Keratinocyte (primary cell): ENCODE results near the gene RFWD3. TPM values are rescaled to one million over a fixed set of nuclear protein-coding genes. Genes with fewer than 3 reads are reported as not detected.

Experiments
- DNase-seq: peaks from one replicate; pipeline ENCODE4 v3.0.0-alpha.2; 2011; ENCODE audit warnings: low read depth, missing footprints, low spot score
- FAIRE-seq: peaks from 2 replicates; lab custom pipeline; 2011; peaks lifted over from hg19 to GRCh38; lab: Jason Lieb, UNC
- H2AFZ ChIP-seq: 2 replicates; pipeline ENCODE4 v1.6.0; 2012; ENCODE audit warnings: low read length, control low read depth, inconsistent platforms; ENCODE audit not compliant: control insufficient read depth
- H3K27ac ChIP-seq: 2 replicates; pipeline ENCODE4 v1.5.1; 2011; ENCODE audit warnings: low read length; ENCODE audit not compliant: control insufficient read depth, insufficient read depth
- H3K27me3 ChIP-seq: 3 replicates; pipeline ENCODE4 v1.6.0; 2011; ENCODE audit warnings: low read length; ENCODE audit not compliant: control insufficient read depth, insufficient read depth; ENCODE audit errors: extremely low read depth
- H3K36me3 ChIP-seq, 2 experiments: 2 replicates in 1 of 2; 3 replicates in 1 of 2; pipeline ENCODE4 v1.5.1; 2011; ENCODE audit warnings: low read length in 2 of 2, mild to moderate bottlenecking in 1 of 2; ENCODE audit not compliant: control insufficient read depth in 2 of 2, insufficient read depth in 2 of 2; ENCODE audit errors: extremely low read depth in 1 of 2
- H3K4me1 ChIP-seq: 3 replicates; pipeline ENCODE4 v1.5.1; 2011; ENCODE audit warnings: low read length; ENCODE audit not compliant: control insufficient read depth, insufficient read depth; ENCODE audit errors: extremely low read depth
- H3K4me2 ChIP-seq: 3 replicates; pipeline ENCODE4 v1.6.0; 2011; ENCODE audit warnings: low read depth, low read length; ENCODE audit not compliant: control insufficient read depth, insufficient read depth; ENCODE audit errors: extremely low read depth
- H3K4me3 ChIP-seq, 3 experiments: fragments of 200-600 bp in 1 of 3; sonication (generic) in 1 of 3; 2 replicates in 2 of 3; 3 replicates in 1 of 3; pipeline ENCODE4 v1.5.1; 2011 to 2016; ENCODE audit warnings: low read length in 3 of 3, mild to moderate bottlenecking in 3 of 3, control low read depth in 2 of 3, inconsistent platforms in 1 of 3, low read depth in 1 of 3, mixed read lengths in 1 of 3, mixed run types in 1 of 3, moderate library complexity in 1 of 3; ENCODE audit not compliant: control insufficient read depth in 2 of 3, insufficient read depth in 2 of 3; ENCODE audit errors: extremely low read depth in 1 of 3
- H3K79me2 ChIP-seq: 2 replicates; pipeline ENCODE4 v1.6.0; 2012; ENCODE audit warnings: low read length; ENCODE audit not compliant: control insufficient read depth, insufficient read depth
- H3K9ac ChIP-seq: 3 replicates; pipeline ENCODE4 v1.6.0; 2011; ENCODE audit warnings: low read length; ENCODE audit not compliant: control insufficient read depth, insufficient read depth; ENCODE audit errors: extremely low read depth
- H3K9me1 ChIP-seq: 3 replicates; pipeline ENCODE4 v1.6.0; 2011; ENCODE audit warnings: low read length; ENCODE audit not compliant: control insufficient read depth, insufficient read depth; ENCODE audit errors: extremely low read depth
- H3K9me3 ChIP-seq: 2 replicates; pipeline ENCODE4 v1.5.1; 2012; ENCODE audit warnings: low read depth, low read length; ENCODE audit not compliant: control insufficient read depth
- H4K20me1 ChIP-seq: 3 replicates; pipeline ENCODE4 v1.6.0; 2011; ENCODE audit warnings: low read length; ENCODE audit not compliant: control insufficient read depth, insufficient read depth; ENCODE audit errors: extremely low read depth
- EZH2 ChIP-seq: IDR thresholded peaks from one replicate; pipeline ENCODE4 v1.6.1; 2012; ENCODE audit warnings: inconsistent platforms, mild to moderate bottlenecking, low read length, moderate library complexity
- dilution Hi-C: fragments of 300-500 bp; cut with MboI; formaldehyde crosslinking; loops from one replicate; pipeline ENCODE4 v1.7.0; 2020; ENCODE audit warnings: low sequenced_read_pairs; ENCODE audit not compliant: extremely low pct_ligation_motif_present
- polyA plus RNA-seq, 5 experiments: library from polyadenylated mRNA; depleted of rRNA in 3 of 5; stranded (reverse) in 3 of 5; stranded (forward) in 1 of 5; unstranded in 1 of 5; fragments of >200 nt; gene quantifications; 1 replicate in 1 of 5; 2 replicates in 3 of 5; 3 replicates in 1 of 5; pipeline versions ENCODE4 v1.2.1 to v1.2.3, GENCODE V29; 2011 to 2012; ENCODE audit warnings: missing spikeins in 2 of 5, low read depth in 1 of 5, low replicate concordance in 1 of 5
- TF ChIP-seq, protein P1 (sequence below), 3 experiments: IDR thresholded peaks in 1 of 3; conservative IDR thresholded peaks in 1 of 3; optimal IDR thresholded peaks in 1 of 3; 2 replicates in 2 of 3; 3 replicates in 1 of 3; pipeline versions ENCODE3 to v1.5.1; 2011; ENCODE audit warnings: low read length in 3 of 3, mild to moderate bottlenecking in 3 of 3, moderate library complexity in 2 of 3, control low read depth in 1 of 3, inconsistent platforms in 1 of 3; ENCODE audit not compliant: insufficient read depth in 2 of 3; ENCODE audit errors: extremely low read depth in 1 of 3

Gene RFWD3
- polyA plus RNA-seq, 1 donor (not counting 4 experiments of a cell fraction or from before 2014, with no cell fraction given) = 29.2 TPM

DNA sequence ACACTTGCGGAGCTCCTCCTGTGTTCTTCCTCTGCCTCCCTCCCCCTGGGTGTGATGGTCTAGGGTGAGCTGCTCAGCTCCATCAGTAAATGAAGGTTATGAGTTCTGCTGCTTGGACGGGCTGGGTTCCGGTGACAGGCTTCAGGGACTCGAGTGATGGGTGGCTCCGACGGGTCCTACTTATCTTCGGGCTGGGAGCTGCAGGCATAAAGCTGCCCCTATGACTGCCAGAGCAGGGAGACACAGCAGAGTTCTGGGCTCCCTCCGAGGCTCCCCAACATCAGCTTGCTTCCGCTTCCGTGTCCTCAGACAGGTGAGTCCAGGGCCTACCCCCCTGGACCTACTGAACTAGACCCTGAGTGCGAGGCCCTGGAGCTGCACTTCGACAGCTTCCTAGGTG lies 45.3 kb upstream of the RFWD3 start:
- H3K36me3 ChIP-seq = no peaks in the 10 kb centered on the region
- no peaks in the 10 kb centered on the region for H4K20me1 ChIP-seq
- no peak for DNase-seq
- no peaks in the 10 kb centered on the region for H3K79me2 ChIP-seq
- H2AFZ ChIP-seq = no peak overlapping the region
- no peaks in the 10 kb centered on the region for H3K4me1 ChIP-seq
- no peaks in the 10 kb centered on the region for H3K9me1 ChIP-seq
- TF ChIP-seq EZH2 = no peak
- TF ChIP-seq, protein P1, sequence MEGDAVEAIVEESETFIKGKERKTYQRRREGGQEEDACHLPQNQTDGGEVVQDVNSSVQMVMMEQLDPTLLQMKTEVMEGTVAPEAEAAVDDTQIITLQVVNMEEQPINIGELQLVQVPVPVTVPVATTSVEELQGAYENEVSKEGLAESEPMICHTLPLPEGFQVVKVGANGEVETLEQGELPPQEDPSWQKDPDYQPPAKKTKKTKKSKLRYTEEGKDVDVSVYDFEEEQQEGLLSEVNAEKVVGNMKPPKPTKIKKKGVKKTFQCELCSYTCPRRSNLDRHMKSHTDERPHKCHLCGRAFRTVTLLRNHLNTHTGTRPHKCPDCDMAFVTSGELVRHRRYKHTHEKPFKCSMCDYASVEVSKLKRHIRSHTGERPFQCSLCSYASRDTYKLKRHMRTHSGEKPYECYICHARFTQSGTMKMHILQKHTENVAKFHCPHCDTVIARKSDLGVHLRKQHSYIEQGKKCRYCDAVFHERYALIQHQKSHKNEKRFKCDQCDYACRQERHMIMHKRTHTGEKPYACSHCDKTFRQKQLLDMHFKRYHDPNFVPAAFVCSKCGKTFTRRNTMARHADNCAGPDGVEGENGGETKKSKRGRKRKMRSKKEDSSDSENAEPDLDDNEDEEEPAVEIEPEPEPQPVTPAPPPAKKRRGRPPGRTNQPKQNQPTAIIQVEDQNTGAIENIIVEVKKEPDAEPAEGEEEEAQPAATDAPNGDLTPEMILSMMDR (optimal IDR thresholded peaks at IDR 0.05 in 1 of 3, IDR thresholded peaks at IDR 0.05 in 1 of 3, conservative IDR thresholded peaks at IDR 0.05 in 1 of 3; ENCODE audit: extremely low read depth in 1 of 3, insufficient read depth in 2 of 3, low read length in 3 of 3) = no peak
- no peak overlapping the region for H3K9ac ChIP-seq
- H3K27ac ChIP-seq = no peak overlapping the region
- no peak for FAIRE-seq
- no peak overlapping the region for H3K4me2 ChIP-seq
- dilution Hi-C loops = no loop called here
- H3K9me3 ChIP-seq = no peaks in the 10 kb centered on the region
- H3K4me3 ChIP-seq = no peak overlapping the region
- no peaks in the 10 kb centered on the region for H3K27me3 ChIP-seq

DNA sequence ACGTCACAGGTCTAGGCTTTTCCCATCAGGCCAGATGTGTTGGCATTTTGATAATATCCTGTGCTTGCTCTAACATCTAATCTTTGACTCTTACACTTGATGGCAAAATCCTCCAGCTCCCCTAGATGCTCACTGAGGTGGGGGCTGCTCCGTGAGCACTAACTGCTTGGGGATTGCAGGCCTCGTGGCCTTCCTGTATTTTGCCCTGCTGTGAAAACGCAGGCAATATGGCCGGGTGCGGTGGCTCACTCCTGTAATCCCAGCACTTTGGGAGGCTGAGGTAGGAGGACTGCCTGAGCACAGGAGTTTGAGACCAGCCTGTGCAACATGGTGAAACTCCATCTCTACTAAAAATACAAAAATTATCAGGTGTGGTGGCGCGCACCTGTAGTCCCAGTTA lies 43.7 kb upstream of the RFWD3 start:
- H3K9ac ChIP-seq = no peak overlapping the region
- no peaks in the 10 kb centered on the region for H3K9me3 ChIP-seq
- H3K79me2 ChIP-seq = no peaks in the 10 kb centered on the region
- H3K36me3 ChIP-seq = no peaks in the 10 kb centered on the region
- H3K27ac ChIP-seq = no peak overlapping the region
- no peaks in the 10 kb centered on the region for H4K20me1 ChIP-seq
- H3K9me1 ChIP-seq = no peaks in the 10 kb centered on the region
- dilution Hi-C loops = no loop called here
- no peak overlapping the region for H3K4me2 ChIP-seq
- no peak for DNase-seq
- H3K4me3 ChIP-seq = no peak overlapping the region
- no peaks in the 10 kb centered on the region for H3K4me1 ChIP-seq
- FAIRE-seq = no peak
- no peak overlapping the region for H2AFZ ChIP-seq
- TF ChIP-seq, protein P1 (optimal IDR thresholded peaks at IDR 0.05 in 1 of 3, IDR thresholded peaks at IDR 0.05 in 1 of 3, conservative IDR thresholded peaks at IDR 0.05 in 1 of 3; ENCODE audit: extremely low read depth in 1 of 3, insufficient read depth in 2 of 3, low read length in 3 of 3) = no peak
- no peak for TF ChIP-seq EZH2
- no peaks in the 10 kb centered on the region for H3K27me3 ChIP-seq
